Liver (tissue), 9 donors: ENCODE results near the gene TTC7B. TPM values are rescaled to one million over a fixed set of nuclear protein-coding genes. Genes with fewer than 3 reads are reported as not detected.

ENCODE experiments used
- DNase-seq: peaks from one replicate; pipeline ENCODE4 v3.0.0-alpha.2; 2017; ENCODE audit warnings: low spot score
- H3K27ac ChIP-seq, 2 donors: one replicate each; pipeline ENCODE4 v1.7.0; 2013; ENCODE audit warnings: inconsistent platforms in 2 of 2, low read length in 2 of 2, control low read depth in 1 of 2, low read depth in 1 of 2, mild to moderate bottlenecking in 1 of 2
- H3K27me3 ChIP-seq, 4 donors: one replicate each; pipeline versions ENCODE4 v1.6.1 to v1.7.0; 2013; ENCODE audit warnings: low read length in 3 of 4, inconsistent platforms in 1 of 4, mild to moderate bottlenecking in 1 of 4, moderate library complexity in 1 of 4; ENCODE audit not compliant: control insufficient read depth in 4 of 4, insufficient read depth in 4 of 4
- H3K36me3 ChIP-seq, 4 donors: one replicate each; pipeline versions ENCODE4 v1.6.1 to v1.7.0; 2013; ENCODE audit warnings: low read length in 3 of 4, mild to moderate bottlenecking in 3 of 4, low read depth in 1 of 4, moderate library complexity in 1 of 4; ENCODE audit not compliant: control insufficient read depth in 4 of 4, insufficient read depth in 3 of 4
- H3K4me1 ChIP-seq, 4 donors: one replicate each; pipeline versions ENCODE4 v1.6.1 to v1.7.0; 2013; ENCODE audit warnings: low read length in 3 of 4, mild to moderate bottlenecking in 3 of 4, moderate library complexity in 1 of 4; ENCODE audit not compliant: control insufficient read depth in 4 of 4, insufficient read depth in 4 of 4
- H3K4me3 ChIP-seq, 3 donors: one replicate each; pipeline versions ENCODE4 v1.6.1 to v1.7.0; 2013; ENCODE audit warnings: low read length in 3 of 3, control low read depth in 1 of 3, low read depth in 1 of 3, mild to moderate bottlenecking in 1 of 3
- H3K9ac ChIP-seq, 2 donors: one replicate each; pipeline ENCODE4 v1.7.0; 2013; ENCODE audit warnings: low read length in 2 of 2, mild to moderate bottlenecking in 2 of 2, moderate library complexity in 2 of 2, control low read depth in 1 of 2, low read depth in 1 of 2
- H3K9me3 ChIP-seq, 4 donors: one replicate each; pipeline versions ENCODE4 v1.6.1 to v1.7.0; 2013; ENCODE audit warnings: low read length in 3 of 4; ENCODE audit not compliant: control insufficient read depth in 4 of 4
- CTCF ChIP-seq: fragments of 150-350 bp; IDR thresholded peaks from 2 replicates; pipeline ENCODE4 v1.5.1; 2017; ENCODE audit warnings: improper control_type of control experiment, low read depth, low read length; ENCODE audit not compliant: missing input control
- EGR1 ChIP-seq, 2 donors: IDR thresholded peaks; 2 replicates each; pipeline ENCODE4 v1.6.1; 2016 to 2018; ENCODE audit warnings: antibody characterized with exemption in 2 of 2, low read depth in 2 of 2
- FOXA1 ChIP-seq: IDR thresholded peaks from 2 replicates; pipeline ENCODE4 v1.6.1; 2016; ENCODE audit warnings: antibody characterized with exemption
- FOXA2 ChIP-seq: IDR thresholded peaks from 2 replicates; pipeline ENCODE4 v1.6.1; 2016; ENCODE audit warnings: antibody characterized with exemption
- GABPA ChIP-seq, 2 donors: IDR thresholded peaks in 1 of 2; conservative IDR thresholded peaks in 1 of 2; 2 replicates each; pipeline ENCODE4 v1.6.1; 2016; ENCODE audit warnings: antibody characterized with exemption in 2 of 2, mild to moderate bottlenecking in 1 of 2, moderate library complexity in 1 of 2
- HNF4A ChIP-seq, 2 donors: conservative IDR thresholded peaks; 2 replicates each; pipeline ENCODE4 v1.6.1; 2016; ENCODE audit warnings: antibody characterized with exemption in 2 of 2, mild to moderate bottlenecking in 2 of 2
- HNF4G ChIP-seq: IDR thresholded peaks from 2 replicates; pipeline ENCODE4 v1.6.1; 2016; ENCODE audit warnings: antibody characterized with exemption
- JUND ChIP-seq, 2 donors: IDR thresholded peaks; 2 replicates each; pipeline ENCODE4 v1.6.1; 2016; ENCODE audit warnings: antibody characterized with exemption in 2 of 2
- NR2F2 ChIP-seq: IDR thresholded peaks from 2 replicates; pipeline ENCODE4 v1.6.1; 2016; ENCODE audit warnings: antibody characterized with exemption
- RAD21 ChIP-seq, 2 donors: IDR thresholded peaks; 2 replicates each; pipeline ENCODE4 v1.6.1; 2016; ENCODE audit warnings: antibody characterized with exemption in 2 of 2, mild to moderate bottlenecking in 2 of 2
- REST ChIP-seq: IDR thresholded peaks from 2 replicates; pipeline ENCODE4 v1.6.1; 2016; ENCODE audit warnings: antibody characterized with exemption, mild to moderate bottlenecking
- RXRA ChIP-seq, 2 donors: IDR thresholded peaks; 2 replicates each; pipeline ENCODE4 v1.6.1; 2017 to 2018; ENCODE audit warnings: antibody characterized with exemption in 2 of 2, mild to moderate bottlenecking in 1 of 2
- SP1 ChIP-seq: IDR thresholded peaks from 2 replicates; pipeline ENCODE4 v1.6.1; 2018; ENCODE audit warnings: antibody characterized with exemption, mild to moderate bottlenecking
- TAF1 ChIP-seq: conservative IDR thresholded peaks from 2 replicates; pipeline ENCODE4 v1.6.1; 2016; ENCODE audit warnings: antibody characterized with exemption, mild to moderate bottlenecking
- YY1 ChIP-seq: IDR thresholded peaks from 2 replicates; pipeline ENCODE4 v1.6.1; 2016; ENCODE audit warnings: antibody characterized with exemption, mild to moderate bottlenecking
- ZBTB33 ChIP-seq: IDR thresholded peaks from 2 replicates; pipeline ENCODE4 v1.6.1; 2016; ENCODE audit warnings: antibody characterized with exemption
- WGBS: extraction: QIAGEN DNeasy Blood & Tissue Kit; methylation state at CpG from one replicate; pipeline ENCODE4 v1.1.7; 2013; 5-methylcytosine and 5-hydroxymethylcytosine counted together
- polyA plus RNA-seq, 2 donors: library from polyadenylated mRNA; stranded (reverse) in 1 of 2; unstranded in 1 of 2; fragments of 200-250 nt in 1 of 2; fragments of >200 nt in 1 of 2; fragmentation: Nextera tagmentation in 1 of 2; extraction: Ambion mirVana in 1 of 2; gene quantifications; one replicate each; pipeline versions ENCODE4 v1.2.1 to v1.2.3, GENCODE V29; 2013 to 2015
- total RNA-seq, 2 donors: library from RNA; depleted of rRNA; stranded (reverse); fragments of >200 nt; gene quantifications; one replicate each; pipeline ENCODE4 v1.2.3, GENCODE V29; 2014
- TF ChIP-seq, protein P1 (sequence below): IDR thresholded peaks from 2 replicates; pipeline ENCODE4 v1.6.1; 2016; ENCODE audit warnings: antibody characterized with exemption
- TF ChIP-seq, protein P2 (sequence below): IDR thresholded peaks from 2 replicates; pipeline ENCODE4 v1.6.1; 2016; ENCODE audit warnings: antibody characterized with exemption
- donor health status: healthy.
- donor health status: healthy.
- donor health status: healthy.
- donor health status: healthy.
- donor health status: healthy.

The TTC7B gene
- total and polyA plus RNA-seq, 4 donors, result 9.1 to 31.0 (median 12.5) TPM

DNA sequence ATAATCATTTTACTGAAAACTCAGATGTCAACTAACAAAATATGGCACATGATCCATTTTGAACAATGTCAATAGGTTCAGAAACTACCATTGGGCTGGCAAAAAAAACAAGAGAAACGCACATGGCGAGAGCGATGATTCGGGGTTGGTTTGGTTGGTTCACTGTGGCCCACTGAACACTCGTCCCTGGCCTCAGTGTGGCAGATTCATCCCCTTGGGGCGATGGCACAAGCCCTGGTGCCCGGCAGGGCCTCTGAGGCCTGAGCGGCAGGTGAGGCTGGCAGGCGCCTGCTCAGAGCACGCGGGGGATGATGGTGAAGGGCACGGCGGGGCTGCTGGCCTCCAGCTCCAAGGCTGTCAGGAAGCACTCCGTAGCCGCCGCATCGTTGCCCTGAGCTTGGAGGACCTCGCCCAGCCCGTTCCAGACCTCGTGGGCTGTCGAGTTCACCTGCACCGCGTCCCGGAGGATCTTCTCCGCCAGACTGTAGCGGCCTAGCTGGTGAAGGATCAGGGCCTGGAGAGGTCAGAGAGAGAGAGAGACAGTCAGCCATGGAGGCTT, 275.1 kb downstream of the TTC7B start:
- H3K9me3 ChIP-seq, result no peaks in the 10 kb centered on the region
- H3K4me3 ChIP-seq, result no peak overlapping the region
- H3K27me3 ChIP-seq, result no peaks in the 10 kb centered on the region
- H3K36me3 ChIP-seq, result peaks cover 0 to 14% (median 3%) of the 10 kb centered on the region in 4 donors
- no peak overlapping the region for H3K27ac ChIP-seq
- 97% methylated on average over 26 of the region's 26 CpGs for WGBS
- no peak overlapping the region for H3K9ac ChIP-seq
- no peaks in the 10 kb centered on the region for H3K4me1 ChIP-seq
- TF ChIP-seq FOXA1 (no peak), YY1 (no peak), NR2F2 (no peak), TAF1 (no peak), FOXA2 (no peak), RAD21 (IDR thresholded peaks at IDR 0.05) (no peak), HNF4G (no peak), CTCF (no peak), REST (no peak), ZBTB33 (no peak), EGR1 (IDR thresholded peaks at IDR 0.05; ENCODE audit: low read depth in 2 of 2) (no peak), JUND (IDR thresholded peaks at IDR 0.05) (no peak), SP1 (no peak), GABPA (IDR thresholded peaks at IDR 0.05 in 1 of 2, conservative IDR thresholded peaks at IDR 0.05 in 1 of 2) (no peak), RXRA (IDR thresholded peaks at IDR 0.05) (no peak), HNF4A (conservative IDR thresholded peaks at IDR 0.05) (no peak)
- TF ChIP-seq, protein P1, sequence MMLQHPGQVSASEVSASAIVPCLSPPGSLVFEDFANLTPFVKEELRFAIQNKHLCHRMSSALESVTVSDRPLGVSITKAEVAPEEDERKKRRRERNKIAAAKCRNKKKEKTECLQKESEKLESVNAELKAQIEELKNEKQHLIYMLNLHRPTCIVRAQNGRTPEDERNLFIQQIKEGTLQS, result no peak
- TF ChIP-seq, protein P2, sequence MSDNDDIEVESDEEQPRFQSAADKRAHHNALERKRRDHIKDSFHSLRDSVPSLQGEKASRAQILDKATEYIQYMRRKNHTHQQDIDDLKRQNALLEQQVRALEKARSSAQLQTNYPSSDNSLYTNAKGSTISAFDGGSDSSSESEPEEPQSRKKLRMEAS, result no peak
- DNase-seq, result no peak
